HS-5 (cell line): ENCODE data around the gene NIPAL3.
"Not testable (repeated sequence)": the region's sequence is repeated elsewhere in the genome, so short reads cannot be mapped to it uniquely, and the experiment has no call there.

ENCODE experiments used
- DNase-seq: peaks from one replicate; pipeline ENCODE4 v3.0.0-alpha.2; 2012; ENCODE audit warnings: low read depth

Gene NIPAL3

DNA sequence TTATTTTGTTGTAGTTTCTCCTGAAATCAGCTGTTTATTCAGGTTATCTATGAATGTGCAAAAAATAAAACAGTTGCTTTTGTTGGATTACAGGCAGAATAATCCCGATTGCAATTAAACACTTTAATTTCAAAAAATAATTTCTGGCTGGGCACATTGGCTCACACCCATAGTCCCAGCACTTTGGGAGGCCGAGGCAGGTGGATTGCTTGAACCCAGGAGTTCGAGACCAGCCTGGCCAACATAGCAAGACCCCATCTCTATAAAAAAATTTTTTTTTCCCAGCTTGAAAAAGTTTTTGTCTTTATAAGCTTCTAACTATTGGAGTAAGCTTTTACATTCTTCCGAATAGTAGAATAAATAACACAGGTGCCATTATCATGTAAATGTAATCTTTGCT is 102.3 kb downstream of the NIPAL3 start:
- no peak for DNase-seq

DNA sequence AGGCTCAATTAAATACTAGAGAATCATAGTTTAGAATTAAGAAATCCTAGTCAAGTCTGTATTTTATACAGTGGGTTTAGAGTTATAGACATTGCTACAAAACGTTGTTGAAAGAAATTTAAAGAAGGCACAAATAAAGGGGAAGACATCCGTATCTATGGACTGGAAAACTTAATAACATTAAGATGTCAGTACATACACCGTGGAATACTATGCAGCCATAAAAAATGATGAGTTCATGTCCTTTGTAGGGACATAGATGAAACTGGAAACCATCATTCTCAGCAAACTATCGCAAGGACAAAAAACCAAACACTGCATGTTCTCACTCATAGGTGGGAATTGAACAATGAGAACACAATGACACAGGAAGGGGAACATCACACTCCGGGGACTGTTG is 104.7 kb downstream of the NIPAL3 start:
- DNase-seq = not testable (repeated sequence)
